HG03103 (cell line): ENCODE data around the gene C4B.
"Not testable (repeated sequence)": the region's sequence is repeated elsewhere in the genome, so short reads cannot be mapped to it uniquely, and the experiment has no call there.

Source experiments
- ATAC-seq: cut with Tn5 transposase; IDR thresholded peaks from one replicate; pipeline ENCODE4 v1.9.1; 2021; ENCODE audit warnings: low read depth; ENCODE audit not compliant: unreplicated experiment

C4B gene

DNA sequence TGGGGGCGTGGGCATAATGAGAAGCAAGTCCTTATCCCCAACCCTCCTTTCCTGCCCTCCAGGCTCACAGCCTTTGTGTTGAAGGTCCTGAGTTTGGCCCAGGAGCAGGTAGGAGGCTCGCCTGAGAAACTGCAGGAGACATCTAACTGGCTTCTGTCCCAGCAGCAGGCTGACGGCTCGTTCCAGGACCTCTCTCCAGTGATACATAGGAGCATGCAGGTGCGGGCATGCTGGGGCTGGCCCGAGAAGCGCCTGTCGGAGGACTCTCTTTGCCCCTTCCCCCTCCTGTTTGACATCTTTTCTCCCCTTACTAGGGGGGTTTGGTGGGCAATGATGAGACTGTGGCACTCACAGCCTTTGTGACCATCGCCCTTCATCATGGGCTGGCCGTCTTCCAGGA is 14.0 kb downstream of the C4B start:
- ATAC-seq: not testable (repeated sequence)

- ATAC-seq: not testable (repeated sequence)
Observed at GRCh38 chr6:32029553-32029952, 15.0 kb downstream of the C4B start.

GRCh38 chr6:32035283-32036013 is 20.9 kb downstream of the C4B start:
- ATAC-seq: not testable (repeated sequence)

DNA sequence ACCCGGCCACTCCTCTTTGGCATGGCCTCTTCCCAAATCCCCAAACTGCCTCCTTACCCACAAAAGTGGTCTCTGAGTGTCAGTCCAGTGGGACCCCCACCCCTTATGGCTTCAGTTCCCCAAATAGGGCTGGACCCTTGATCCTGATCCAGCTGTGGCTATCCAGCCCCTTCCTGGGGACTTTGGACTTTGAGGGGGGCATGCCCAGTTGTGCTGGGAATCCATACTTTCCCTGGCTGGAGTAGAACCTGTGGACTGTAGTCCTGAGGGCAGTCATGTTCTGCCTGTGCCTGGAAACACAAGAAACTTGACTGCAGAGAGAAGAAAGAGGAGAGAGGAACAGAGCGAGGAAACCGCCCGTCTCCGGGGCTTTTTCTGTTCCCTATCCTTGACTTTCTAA is 22.5 kb downstream of the C4B start:
- not testable (repeated sequence) for ATAC-seq

DNA sequence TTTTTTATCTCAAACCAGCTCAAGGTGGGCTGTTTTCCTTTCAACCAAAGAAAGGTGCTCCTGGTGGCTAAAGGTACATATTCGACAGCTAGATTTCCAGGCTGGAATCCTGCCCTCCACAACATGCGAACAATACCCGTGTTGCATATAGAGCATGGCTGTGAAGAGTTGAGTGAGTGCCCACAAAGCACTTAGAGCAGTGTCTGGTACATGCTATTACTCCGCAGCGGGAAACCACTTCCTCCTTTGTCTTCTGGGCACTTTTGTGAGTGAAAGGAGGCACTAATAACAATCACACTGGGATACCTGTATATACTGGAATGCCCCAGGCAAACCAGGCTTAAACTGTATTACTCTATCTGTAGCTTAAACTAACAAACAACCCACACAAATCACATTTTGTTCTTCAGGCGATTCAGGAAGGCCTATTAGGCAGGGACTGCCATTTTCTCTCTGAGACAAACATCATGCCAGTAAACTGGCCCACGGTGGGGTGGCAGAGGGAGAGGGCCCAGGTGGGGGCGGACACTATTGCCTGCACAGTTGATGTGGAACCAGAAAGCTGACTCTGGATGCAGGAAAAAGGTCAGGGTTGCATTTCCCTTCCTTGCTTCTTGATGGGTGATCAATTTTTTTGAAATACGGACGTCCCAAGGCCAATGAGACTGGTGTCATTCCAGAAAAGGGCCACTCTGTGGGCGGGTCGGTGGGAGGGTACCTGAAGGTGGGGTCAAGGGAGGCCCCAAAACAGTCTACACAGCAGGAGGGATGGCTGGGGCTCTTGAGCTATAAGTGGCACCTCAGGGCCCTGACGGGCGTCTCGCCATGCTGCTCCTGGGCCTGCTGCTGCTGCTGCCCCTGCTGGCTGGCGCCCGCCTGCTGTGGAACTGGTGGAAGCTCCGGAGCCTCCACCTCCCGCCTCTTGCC is 23.3 kb downstream of the C4B start, which contains the start of gene CYP21A2:
Gene CYP21A2 (plus strand): TSS at position 818 of the 927 bp plus-strand sequence. CDS start 8 bp downstream, at position 826.
- ATAC-seq: not testable (repeated sequence)

DNA sequence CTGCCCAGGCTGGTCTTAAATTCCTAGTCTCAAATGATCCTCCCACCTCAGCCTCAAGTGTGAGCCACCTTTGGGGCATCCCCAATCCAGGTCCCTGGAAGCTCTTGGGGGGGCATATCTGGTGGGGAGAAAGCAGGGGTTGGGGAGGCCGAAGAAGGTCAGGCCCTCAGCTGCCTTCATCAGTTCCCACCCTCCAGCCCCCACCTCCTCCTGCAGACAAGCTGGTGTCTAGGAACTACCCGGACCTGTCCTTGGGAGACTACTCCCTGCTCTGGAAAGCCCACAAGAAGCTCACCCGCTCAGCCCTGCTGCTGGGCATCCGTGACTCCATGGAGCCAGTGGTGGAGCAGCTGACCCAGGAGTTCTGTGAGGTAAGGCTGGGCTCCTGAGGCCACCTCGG is 24.3 kb downstream of the C4B start:
- not testable (repeated sequence) for ATAC-seq

GRCh38 chr6:32039321-32040274 is 25.0 kb downstream of the C4B start:
- not testable (repeated sequence) for ATAC-seq

DNA sequence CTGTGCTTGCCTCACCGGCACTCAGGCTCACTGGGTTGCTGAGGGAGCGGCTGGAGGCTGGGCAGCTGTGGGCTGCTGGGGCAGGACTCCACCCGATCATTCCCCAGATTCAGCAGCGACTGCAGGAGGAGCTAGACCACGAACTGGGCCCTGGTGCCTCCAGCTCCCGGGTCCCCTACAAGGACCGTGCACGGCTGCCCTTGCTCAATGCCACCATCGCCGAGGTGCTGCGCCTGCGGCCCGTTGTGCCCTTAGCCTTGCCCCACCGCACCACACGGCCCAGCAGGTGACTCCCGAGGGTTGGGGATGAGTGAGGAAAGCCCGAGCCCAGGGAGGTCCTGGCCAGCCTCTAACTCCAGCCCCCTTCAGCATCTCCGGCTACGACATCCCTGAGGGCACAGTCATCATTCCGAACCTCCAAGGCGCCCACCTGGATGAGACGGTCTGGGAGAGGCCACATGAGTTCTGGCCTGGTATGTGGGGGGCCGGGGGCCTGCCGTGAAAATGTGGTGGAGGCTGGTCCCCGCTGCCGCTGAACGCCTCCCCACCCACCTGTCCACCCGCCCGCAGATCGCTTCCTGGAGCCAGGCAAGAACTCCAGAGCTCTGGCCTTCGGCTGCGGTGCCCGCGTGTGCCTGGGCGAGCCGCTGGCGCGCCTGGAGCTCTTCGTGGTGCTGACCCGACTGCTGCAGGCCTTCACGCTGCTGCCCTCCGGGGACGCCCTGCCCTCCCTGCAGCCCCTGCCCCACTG is 25.9 kb downstream of the C4B start:
- not testable (repeated sequence) for ATAC-seq

DNA sequence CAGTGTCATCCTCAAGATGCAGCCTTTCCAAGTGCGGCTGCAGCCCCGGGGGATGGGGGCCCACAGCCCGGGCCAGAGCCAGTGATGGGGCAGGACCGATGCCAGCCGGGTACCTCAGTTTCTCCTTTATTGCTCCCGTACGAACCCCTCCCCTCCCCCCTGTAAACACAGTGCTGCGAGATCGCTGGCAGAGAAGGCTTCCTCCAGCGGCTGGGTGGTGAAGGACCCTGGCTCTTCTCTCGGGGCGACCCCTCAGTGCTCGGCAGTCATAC is 26.4 kb downstream of the C4B start:
- not testable (repeated sequence) for ATAC-seq

GRCh38 chr6:32041385-32041784 is 26.8 kb downstream of the C4B start:
- not testable (repeated sequence) for ATAC-seq

- not testable (repeated sequence) for ATAC-seq
Observed at GRCh38 chr6:32042276-32042675, 27.7 kb downstream of the C4B start.

DNA sequence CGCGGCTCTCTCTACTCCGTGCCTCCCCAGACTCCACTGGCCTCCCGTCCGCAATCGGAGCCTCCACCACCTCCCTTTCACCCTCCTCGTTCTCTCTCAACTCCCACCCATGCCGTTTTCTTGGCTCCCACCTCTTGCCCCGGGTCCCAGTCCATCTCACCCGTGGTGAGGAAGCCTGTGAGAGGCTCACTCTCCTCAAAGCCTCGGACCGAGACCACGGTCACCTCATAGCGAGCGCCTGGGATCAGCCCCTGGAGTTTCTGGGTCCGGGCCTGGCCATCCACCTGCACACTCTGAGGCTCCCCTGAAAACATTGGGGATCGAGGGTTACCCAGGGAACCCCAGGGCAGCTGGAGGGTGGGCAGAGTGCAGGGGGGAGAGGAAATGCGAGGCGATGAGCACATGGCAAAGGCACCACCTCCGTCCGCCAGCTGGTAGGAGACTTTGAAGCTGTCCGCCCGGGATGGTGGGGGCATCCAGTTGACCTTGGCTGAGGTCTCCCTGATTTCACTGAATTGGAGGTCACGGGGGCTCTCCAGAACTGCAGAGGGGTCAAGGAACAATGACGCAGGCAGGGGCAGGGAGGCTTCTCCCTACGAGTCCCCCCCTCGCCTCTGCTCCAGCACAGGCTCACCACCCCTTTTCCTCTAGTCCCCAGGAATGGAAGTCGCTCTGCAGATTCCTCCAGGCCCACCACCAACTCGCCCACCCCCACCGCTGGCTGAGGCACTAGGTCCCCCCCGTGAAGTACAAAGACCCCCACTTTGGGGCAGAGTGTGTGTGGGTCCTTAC is 29.2 kb downstream of the C4B start:
- not testable (repeated sequence) for ATAC-seq

GRCh38 chr6:32044916-32045315 is 30.3 kb downstream of the C4B start:
- ATAC-seq: not testable (repeated sequence)

GRCh38 chr6:32045811-32046449 is 31.3 kb downstream of the C4B start:
- ATAC-seq: no peak

DNA sequence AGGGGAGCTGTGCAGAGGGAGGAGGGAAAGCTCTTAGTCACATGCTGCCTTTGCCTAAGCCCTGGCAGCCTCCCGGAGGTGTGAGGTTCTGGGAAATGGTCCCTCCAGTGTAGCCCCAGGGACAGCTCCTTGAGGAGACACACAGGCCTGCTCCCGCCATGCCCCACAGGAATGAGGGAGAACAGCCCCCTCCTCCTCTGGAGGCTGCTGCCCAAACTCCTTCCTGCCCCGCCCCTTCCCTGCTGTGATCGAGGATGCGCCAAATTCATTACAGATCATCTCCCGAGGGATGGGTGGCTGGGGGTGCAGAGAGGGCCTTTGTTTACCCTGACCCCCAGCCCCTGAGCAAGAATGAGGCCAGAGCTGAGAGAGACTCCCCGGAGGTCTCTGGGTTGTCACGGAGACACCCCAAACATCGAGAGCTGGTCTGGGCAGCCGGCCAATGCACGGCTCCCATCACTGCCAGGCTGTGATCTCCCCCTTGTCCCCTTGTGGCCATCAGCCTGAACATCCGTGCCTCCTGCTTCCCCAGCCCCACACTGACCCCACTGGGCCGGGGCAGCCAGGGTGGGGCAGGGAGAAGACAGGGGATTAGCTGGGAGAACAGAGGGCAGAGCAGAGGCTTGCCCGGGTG is 32.0 kb downstream of the C4B start:
- no peak for ATAC-seq

DNA sequence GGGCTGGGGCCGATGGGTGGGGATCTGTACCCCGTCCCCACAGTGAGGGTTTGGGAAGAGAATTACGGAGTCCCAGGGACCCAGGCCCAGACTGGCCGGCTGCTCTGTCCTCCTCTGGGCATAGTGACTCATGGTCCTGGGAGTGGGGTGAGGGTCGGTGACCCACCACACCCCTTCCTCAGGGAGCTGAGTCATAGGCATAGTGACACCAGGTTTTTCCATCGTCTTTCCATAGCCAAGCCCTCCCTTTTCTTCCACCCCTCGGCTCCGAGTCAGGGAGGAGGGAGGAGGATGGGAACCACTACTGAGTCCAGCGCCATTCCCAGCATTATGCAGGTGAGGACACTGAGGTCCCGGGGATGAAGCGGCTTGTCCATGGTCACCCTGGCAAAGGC is 32.5 kb downstream of the C4B start:
- ATAC-seq: no peak

DNA sequence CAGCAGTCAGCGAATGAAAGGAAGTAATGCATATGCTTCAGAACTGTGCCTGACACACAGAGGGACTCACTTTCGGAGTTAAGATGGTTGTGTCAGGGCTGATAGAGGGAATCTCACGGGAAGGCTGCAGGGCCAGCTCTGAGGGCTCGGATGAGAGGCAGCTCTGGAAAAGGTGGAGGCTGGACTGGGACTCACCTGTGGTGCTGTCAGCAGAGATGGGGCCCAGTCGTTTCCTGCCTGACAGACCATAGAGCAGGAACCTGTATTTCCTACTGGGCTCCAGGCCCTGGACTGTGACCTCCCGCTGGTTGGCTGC is 32.9 kb downstream of the C4B start:
- ATAC-seq: no peak
